ENCODE results near the gene PDE4B.

PDE4B gene

GRCh38 chr1:66334318-66334717 lies 541.6 kb downstream of the PDE4B start:
- peak overlapping the region; percentile 92 for H3K27ac ChIP-seq (ENCODE audit: low read depth, low read length, poor library complexity, severe bottlenecking)
- no peaks in the 10 kb centered on the region for H3F3A ChIP-seq (ENCODE audit: insufficient read depth, low read length)
- peaks cover 87% of the 10 kb centered on the region for H3K4me1 ChIP-seq (ENCODE audit: insufficient read depth, low read length, severe bottlenecking)
- no peaks in the 10 kb centered on the region for H3K9me3 ChIP-seq (ENCODE audit: low read length)
- no peaks in the 10 kb centered on the region for H4K20me1 ChIP-seq (ENCODE audit: insufficient read depth, low read length)
- peak overlapping the region; percentile 83 for H3K9ac ChIP-seq (ENCODE audit: low read length)
- H3K36me3 ChIP-seq (ENCODE audit: insufficient read depth, low read length), result peaks cover 13% of the 10 kb centered on the region; the same call in 1 of the 2 replicates
- peaks cover 49% of the 10 kb centered on the region for H3K79me2 ChIP-seq (ENCODE audit: insufficient read depth, low read length)
- no peak overlapping the region for H2AFZ ChIP-seq (ENCODE audit: low read length)
- H3K9me2 ChIP-seq (ENCODE audit: low read depth, low read length), result no peaks in the 10 kb centered on the region
- H3K4me2 ChIP-seq (ENCODE audit: low read length), result peak overlapping the region; percentile 90
- H3K4me3 ChIP-seq (ENCODE audit: low read depth, low read length, poor library complexity, severe bottlenecking), result peak overlapping the region; percentile 75
- TF ChIP-seq EZH2 (IDR thresholded peaks at IDR 0.05; ENCODE audit: borderline replicate concordance, low read length) (no peak), CTCF (IDR thresholded peaks at IDR 0.05; ENCODE audit: low read length) (no peak)
- H3K27me3 ChIP-seq (ENCODE audit: insufficient read depth, low read length), result no peaks in the 10 kb centered on the region

- Histone ChIP-seq H3K27ac (ENCODE audit: low read depth, low read length, poor library complexity, severe bottlenecking) (peak overlapping the region; percentile 92), H3K36me3 (ENCODE audit: insufficient read depth, low read length) (peaks cover 13% of the 10 kb centered on the region; the same call in 1 of the 2 replicates)
Observed at GRCh38 chr1:66335125-66335524, 542.4 kb downstream of the PDE4B start.

GRCh38 chr1:66335859-66336640 lies 543.4 kb downstream of the PDE4B start:
- Histone ChIP-seq H3K79me2 (ENCODE audit: insufficient read depth, low read length) (peaks cover 66% of the 10 kb centered on the region), H3K27ac (ENCODE audit: low read depth, low read length, poor library complexity, severe bottlenecking) (peak overlapping the region; percentile 92), H3K36me3 (ENCODE audit: insufficient read depth, low read length) (peaks cover 13% of the 10 kb centered on the region; the same call in 1 of the 2 replicates), H3K27me3 (ENCODE audit: insufficient read depth, low read length) (no peaks in the 10 kb centered on the region), H4K20me1 (ENCODE audit: insufficient read depth, low read length) (no peaks in the 10 kb centered on the region), H3K9ac (ENCODE audit: low read length) (peak overlapping the region; percentile 83), H3K4me2 (ENCODE audit: low read length) (peak overlapping the region; percentile 90), H3K9me3 (ENCODE audit: low read length) (no peaks in the 10 kb centered on the region), H3K4me1 (ENCODE audit: insufficient read depth, low read length, severe bottlenecking) (peaks cover 90% of the 10 kb centered on the region), H3K4me3 (ENCODE audit: low read depth, low read length, poor library complexity, severe bottlenecking) (peak overlapping the region; percentile 75), H2AFZ (ENCODE audit: low read length) (no peak overlapping the region), H3F3A (ENCODE audit: insufficient read depth, low read length) (no peaks in the 10 kb centered on the region), H3K9me2 (ENCODE audit: low read depth, low read length) (no peaks in the 10 kb centered on the region)
- TF ChIP-seq CTCF (IDR thresholded peaks at IDR 0.05; ENCODE audit: low read length), result no peak
- no peak for TF ChIP-seq EZH2 (IDR thresholded peaks at IDR 0.05; ENCODE audit: borderline replicate concordance, low read length)

More at GRCh38 chr1:66335125-66335524, 542.4 kb downstream of the PDE4B start:
- H3F3A ChIP-seq (ENCODE audit: insufficient read depth, low read length), result no peaks in the 10 kb centered on the region
- H4K20me1 ChIP-seq (ENCODE audit: insufficient read depth, low read length), result no peaks in the 10 kb centered on the region
- TF ChIP-seq EZH2 (IDR thresholded peaks at IDR 0.05; ENCODE audit: borderline replicate concordance, low read length) (no peak), CTCF (IDR thresholded peaks at IDR 0.05; ENCODE audit: low read length) (no peak)
- H3K4me3 ChIP-seq (ENCODE audit: low read depth, low read length, poor library complexity, severe bottlenecking), result peak overlapping the region; percentile 75
- H2AFZ ChIP-seq (ENCODE audit: low read length), result no peak overlapping the region
- no peaks in the 10 kb centered on the region for H3K9me2 ChIP-seq (ENCODE audit: low read depth, low read length)
- H3K27me3 ChIP-seq (ENCODE audit: insufficient read depth, low read length), result no peaks in the 10 kb centered on the region
- peak overlapping the region; percentile 83 for H3K9ac ChIP-seq (ENCODE audit: low read length)
- no peaks in the 10 kb centered on the region for H3K9me3 ChIP-seq (ENCODE audit: low read length)
- peaks cover 57% of the 10 kb centered on the region for H3K79me2 ChIP-seq (ENCODE audit: insufficient read depth, low read length)
- H3K4me2 ChIP-seq (ENCODE audit: low read length), result peak overlapping the region; percentile 90
- H3K4me1 ChIP-seq (ENCODE audit: insufficient read depth, low read length, severe bottlenecking), result peaks cover 90% of the 10 kb centered on the region
